Sigmoid colon (tissue), 3 donors: ENCODE measurements around the gene HNRNPUL1.

Experiments
- POLR2A ChIP-seq, 2 donors: fragments of 450-650 bp; IDR thresholded peaks; one replicate each; pipeline ENCODE4 v1.6.1; 2016; ENCODE audit warnings: antibody characterized with exemption in 2 of 2, mild to moderate bottlenecking in 2 of 2, moderate library complexity in 2 of 2
- TF ChIP-seq, protein P1 (sequence below), 4 experiments: fragments of 450-650 bp in 3 of 4; fragments of 200-600 bp in 1 of 4; IDR thresholded peaks; one replicate each; pipeline ENCODE4 v1.5.1; 2016 to 2019; ENCODE audit warnings: antibody characterized with exemption in 4 of 4, mild to moderate bottlenecking in 3 of 4, moderate library complexity in 2 of 4

- TF ChIP-seq, protein P1, sequence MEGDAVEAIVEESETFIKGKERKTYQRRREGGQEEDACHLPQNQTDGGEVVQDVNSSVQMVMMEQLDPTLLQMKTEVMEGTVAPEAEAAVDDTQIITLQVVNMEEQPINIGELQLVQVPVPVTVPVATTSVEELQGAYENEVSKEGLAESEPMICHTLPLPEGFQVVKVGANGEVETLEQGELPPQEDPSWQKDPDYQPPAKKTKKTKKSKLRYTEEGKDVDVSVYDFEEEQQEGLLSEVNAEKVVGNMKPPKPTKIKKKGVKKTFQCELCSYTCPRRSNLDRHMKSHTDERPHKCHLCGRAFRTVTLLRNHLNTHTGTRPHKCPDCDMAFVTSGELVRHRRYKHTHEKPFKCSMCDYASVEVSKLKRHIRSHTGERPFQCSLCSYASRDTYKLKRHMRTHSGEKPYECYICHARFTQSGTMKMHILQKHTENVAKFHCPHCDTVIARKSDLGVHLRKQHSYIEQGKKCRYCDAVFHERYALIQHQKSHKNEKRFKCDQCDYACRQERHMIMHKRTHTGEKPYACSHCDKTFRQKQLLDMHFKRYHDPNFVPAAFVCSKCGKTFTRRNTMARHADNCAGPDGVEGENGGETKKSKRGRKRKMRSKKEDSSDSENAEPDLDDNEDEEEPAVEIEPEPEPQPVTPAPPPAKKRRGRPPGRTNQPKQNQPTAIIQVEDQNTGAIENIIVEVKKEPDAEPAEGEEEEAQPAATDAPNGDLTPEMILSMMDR (IDR thresholded peaks at IDR 0.05): peak in 1 of 4 experiments; percentile 37
- TF ChIP-seq POLR2A (IDR thresholded peaks at IDR 0.05): no peak
Observed at GRCh38 chr19:41352609-41353465, 88.7 kb downstream of the HNRNPUL1 start.
